ENCODE results near the gene CCN2. TPM values are rescaled to one million over a fixed set of nuclear protein-coding genes. Genes with fewer than 3 reads are reported as not detected.

CCN2 gene
- total RNA-seq, 1 experiment from 2014 or later: 16.1 TPM

DNA sequence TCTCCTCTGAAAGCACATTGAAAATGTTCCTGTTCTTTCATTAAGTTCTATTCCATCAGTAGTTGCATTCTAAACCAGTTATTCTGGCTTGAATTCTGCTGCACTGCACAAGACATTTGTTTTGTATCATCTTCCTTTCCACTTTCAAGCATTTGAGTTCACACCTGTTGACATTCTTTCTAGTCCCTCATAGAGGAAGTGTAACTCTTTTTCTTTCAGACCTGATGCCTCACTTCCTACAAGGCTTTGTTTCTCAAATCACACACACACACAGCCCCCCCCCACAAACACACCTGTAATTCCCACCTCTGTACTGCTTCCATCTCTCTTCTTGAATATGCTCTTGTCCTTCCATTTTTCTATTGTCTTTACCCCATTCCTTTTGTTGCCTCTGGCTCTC is 50.9 kb downstream of the CCN2 start:
- Mint-ChIP-seq H3K27me3 (ENCODE audit: insufficient read depth, unreplicated experiment) (no peaks in the 10 kb centered on the region), H3K36me3 (ENCODE audit: insufficient read depth, unreplicated experiment) (no peaks in the 10 kb centered on the region), H3K9me3 (ENCODE audit: unreplicated experiment) (no peaks in the 10 kb centered on the region), H3K4me1 (ENCODE audit: low read depth, unreplicated experiment) (peaks cover 2% of the 10 kb centered on the region), H3K4me3 (ENCODE audit: unreplicated experiment) (no peak overlapping the region), H3K27ac (ENCODE audit: unreplicated experiment) (no peak overlapping the region)
- no peak for TF ChIP-seq CTCF (IDR thresholded peaks at IDR 0.05; ENCODE audit: insufficient read depth in 1 of 2, low read depth in 1 of 2, low read length in 1 of 2, severe bottlenecking in 1 of 2, unreplicated experiment in 1 of 2)
- no peak for DNase-seq
- no peaks in the 10 kb centered on the region for H3K36me3 ChIP-seq (ENCODE audit: control insufficient read depth, insufficient read depth, low read length)
- intact Hi-C loops (cut with micrococcal nuclease; ENCODE audit: unreplicated experiment): no loop called here
- POLR2A ChIA-PET: no interaction called here
- no peaks in the 10 kb centered on the region for H3K27me3 ChIP-seq (replicated peaks; ENCODE audit: control insufficient read depth, insufficient read depth, low read length)
- no peak overlapping the region for H3K4me3 ChIP-seq (ENCODE audit: low read depth, low read length)
- BruUV-seq (replicated peaks): no TSS peak
- H3K9me3 ChIP-seq: no peaks in the 10 kb centered on the region; the same call in none of the 2 replicates
- H3K4me1 ChIP-seq: peaks cover 9% of the 10 kb centered on the region
- CTCF ChIA-PET: no interaction called here

- no peaks in the 10 kb centered on the region for H3K27me3 Mint-ChIP-seq (ENCODE audit: insufficient read depth, unreplicated experiment)
- Histone ChIP-seq H3K27me3 (replicated peaks; ENCODE audit: control insufficient read depth, insufficient read depth, low read length) (no peaks in the 10 kb centered on the region), H3K4me1 (peaks cover 19% of the 10 kb centered on the region), H3K4me3 (ENCODE audit: low read depth, low read length) (no peak overlapping the region), H3K36me3 (ENCODE audit: control insufficient read depth, insufficient read depth, low read length) (no peaks in the 10 kb centered on the region), H3K9me3 (no peaks in the 10 kb centered on the region; the same call in none of the 2 replicates)
- peaks cover 12% of the 10 kb centered on the region for H3K4me1 Mint-ChIP-seq (ENCODE audit: low read depth, unreplicated experiment)
- DNase-seq: no peak
- no peak overlapping the region for H3K4me3 Mint-ChIP-seq (ENCODE audit: unreplicated experiment)
- no peaks in the 10 kb centered on the region for H3K36me3 Mint-ChIP-seq (ENCODE audit: insufficient read depth, unreplicated experiment)
- POLR2A ChIA-PET: no interaction called here
- CTCF ChIA-PET: no interaction called here
- TF ChIP-seq CTCF (IDR thresholded peaks at IDR 0.05; ENCODE audit: insufficient read depth in 1 of 2, low read depth in 1 of 2, low read length in 1 of 2, severe bottlenecking in 1 of 2, unreplicated experiment in 1 of 2): no peak
- H3K27ac Mint-ChIP-seq (ENCODE audit: unreplicated experiment): no peak overlapping the region
- intact Hi-C loops (cut with micrococcal nuclease; ENCODE audit: unreplicated experiment): loop anchor here (5.0 to 10.0 kb wide), 2 partner anchors 36 to 94 kb away; partner anchors contain the start of gene ENPP1
- no TSS peak for BruUV-seq (replicated peaks)
- no peaks in the 10 kb centered on the region for H3K9me3 Mint-ChIP-seq (ENCODE audit: unreplicated experiment)
Measured at GRCh38 chr6:131898718-131899117, 52.5 kb downstream of the CCN2 start.

Other genes with a start within 250 kb of the CCN2 start
- gene OR2A4, start 250.0 kb downstream of the CCN2 start, total RNA-seq (2022): not detected in 2 replicates
- not detected in 2 replicates for gene CTAGE9, start 240.4 kb downstream of the CCN2 start, total RNA-seq (2022)
- 4.6 and 4.8 TPM in 2 replicates for gene ENPP1, start 143.4 kb downstream of the CCN2 start, total RNA-seq (2022)